ENCODE results near the gene GRM5.
A peak's percentile ranks its signal among the peaks of the same experiment; 100 is the strongest.

GRM5 gene

GRCh38 chr11:88617226-88617625 lies 448.6 kb downstream of the GRM5 start:
- DNase-seq (ENCODE audit: low spot score) = no peak

DNA sequence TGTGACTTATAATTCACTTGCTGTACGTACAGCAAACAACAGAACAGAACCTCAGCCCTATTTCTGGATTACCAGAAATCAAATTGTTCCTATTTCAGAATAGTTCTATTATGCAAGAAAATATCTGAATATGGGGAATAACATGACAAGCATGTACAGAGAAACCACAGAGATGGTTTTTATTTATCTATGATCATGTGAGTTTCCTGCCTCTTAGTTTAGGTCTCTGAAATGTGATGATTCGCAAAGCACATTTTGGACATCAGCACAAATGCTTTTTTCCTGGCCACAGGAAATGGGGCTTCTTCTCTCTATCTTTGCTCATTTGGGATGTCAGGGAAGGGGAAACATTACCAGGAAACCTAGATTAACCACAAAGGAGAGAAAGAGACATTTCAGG lies 461.5 kb downstream of the GRM5 start:
- DNase-seq (ENCODE audit: low spot score) = no peak

GRCh38 chr11:88603091-88603867 lies 462.5 kb downstream of the GRM5 start:
- no peak for DNase-seq (ENCODE audit: low spot score)

DNA sequence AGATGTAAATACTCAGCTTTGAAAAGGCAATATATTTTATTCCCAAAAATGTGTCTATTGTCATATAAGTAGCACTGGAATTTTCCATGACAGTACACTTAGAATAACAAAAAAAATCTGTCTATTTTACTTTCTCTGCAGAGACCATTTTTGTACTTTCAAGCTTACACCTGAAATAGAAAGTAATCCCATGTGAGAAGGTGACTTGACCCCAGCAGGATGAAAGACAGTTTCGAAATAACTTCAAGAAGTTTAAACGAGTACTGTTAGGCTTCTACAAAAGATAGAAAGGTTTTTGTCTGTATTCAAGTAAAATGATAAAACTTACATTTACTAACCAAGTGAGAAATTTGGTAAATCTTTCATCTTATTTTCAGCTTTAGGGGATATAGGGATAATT lies 468.4 kb downstream of the GRM5 start:
- DNase-seq (ENCODE audit: low spot score) = no peak

DNA sequence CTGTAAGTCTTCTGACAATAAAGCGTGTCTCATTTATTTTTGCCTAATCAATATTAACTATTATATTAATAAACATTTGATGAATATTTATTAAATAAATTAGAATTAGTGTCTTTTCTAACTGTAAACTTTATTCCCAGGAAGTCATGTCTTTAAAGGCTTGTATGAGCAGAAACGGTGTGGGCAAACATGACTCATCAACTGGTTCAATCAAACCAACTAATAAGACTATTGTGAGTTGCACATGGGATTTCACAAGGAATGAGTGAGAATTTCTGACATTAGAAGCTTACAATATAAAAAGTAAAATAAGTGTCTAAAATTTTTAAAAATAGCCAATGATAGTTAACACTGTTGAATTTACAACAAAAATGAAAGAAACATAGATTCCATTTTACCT lies 469.0 kb downstream of the GRM5 start:
- DNase-seq (ENCODE audit: low spot score) = no peak

- no peak for DNase-seq (ENCODE audit: low spot score)
Observed at GRCh38 chr11:88594274-88594950, 471.4 kb downstream of the GRM5 start.

DNA sequence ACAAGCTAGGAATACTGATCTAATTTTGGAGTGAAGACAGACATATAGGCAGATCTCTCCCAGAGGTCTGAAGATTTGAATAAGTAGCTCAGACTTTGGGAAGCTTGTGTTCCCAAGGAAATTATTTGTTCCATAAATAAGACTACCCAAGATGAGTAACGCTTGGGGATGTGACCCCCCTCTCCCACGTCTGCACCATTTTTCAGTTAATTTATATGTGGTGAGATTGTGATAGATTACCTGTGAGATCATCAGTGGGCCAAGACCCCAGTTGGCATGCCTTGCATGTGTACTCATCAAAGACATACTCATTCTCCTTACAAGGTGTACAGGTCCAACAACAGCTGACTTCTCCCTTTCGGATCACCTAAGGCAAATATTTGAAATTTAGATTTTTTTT lies 475.4 kb downstream of the GRM5 start:
- no peak for DNase-seq (ENCODE audit: low spot score)

GRCh38 chr11:88583251-88583650 lies 482.5 kb downstream of the GRM5 start:
- no peak for DNase-seq (ENCODE audit: low spot score)

DNA sequence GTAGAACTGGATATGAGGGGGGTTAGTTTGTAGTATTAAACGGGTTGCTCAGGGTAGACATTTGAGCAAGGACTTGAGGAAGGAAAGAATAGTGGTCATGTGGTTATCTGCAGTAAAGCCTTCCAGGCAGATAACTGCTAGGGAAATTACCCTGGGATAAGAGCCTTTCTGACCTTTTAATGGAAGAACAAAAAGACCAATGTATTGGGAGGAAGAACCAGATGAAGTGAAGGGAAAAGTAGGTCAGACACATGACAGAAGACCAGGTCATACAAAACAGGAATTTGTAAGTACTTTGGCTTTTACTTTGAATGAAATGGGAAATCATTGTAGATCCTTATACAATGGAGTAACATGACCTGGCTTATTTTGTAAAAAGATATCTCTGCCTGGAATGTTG lies 486.3 kb downstream of the GRM5 start:
- no peak for DNase-seq (ENCODE audit: low spot score)

DNA sequence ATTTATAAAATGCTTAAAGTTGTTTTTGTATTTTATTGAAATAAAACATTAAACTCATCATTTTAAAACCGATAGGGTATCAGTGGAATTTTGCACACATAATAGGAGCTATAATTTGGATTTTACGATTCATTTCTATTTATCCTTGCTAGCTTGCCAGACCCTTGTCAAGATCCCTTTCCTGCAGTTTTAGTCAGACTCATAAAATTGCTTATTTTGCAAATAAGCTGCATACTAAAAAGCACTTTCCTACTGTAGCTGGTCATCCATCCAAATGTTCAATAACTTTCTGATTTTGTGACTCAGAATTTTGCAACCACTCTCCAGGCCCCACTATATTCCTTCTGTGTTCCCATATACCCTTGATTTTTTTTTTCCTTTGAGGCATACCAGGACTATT lies 489.0 kb downstream of the GRM5 start:
- DNase-seq (ENCODE audit: low spot score) = no peak

GRCh38 chr11:88575916-88576315 lies 489.9 kb downstream of the GRM5 start:
- DNase-seq (ENCODE audit: low spot score) = no peak

GRCh38 chr11:88569342-88569741 lies 496.4 kb downstream of the GRM5 start:
- DNase-seq (ENCODE audit: low spot score) = no peak

GRCh38 chr11:88555829-88556202 lies 510.0 kb downstream of the GRM5 start:
- DNase-seq (ENCODE audit: low spot score) = no peak

DNA sequence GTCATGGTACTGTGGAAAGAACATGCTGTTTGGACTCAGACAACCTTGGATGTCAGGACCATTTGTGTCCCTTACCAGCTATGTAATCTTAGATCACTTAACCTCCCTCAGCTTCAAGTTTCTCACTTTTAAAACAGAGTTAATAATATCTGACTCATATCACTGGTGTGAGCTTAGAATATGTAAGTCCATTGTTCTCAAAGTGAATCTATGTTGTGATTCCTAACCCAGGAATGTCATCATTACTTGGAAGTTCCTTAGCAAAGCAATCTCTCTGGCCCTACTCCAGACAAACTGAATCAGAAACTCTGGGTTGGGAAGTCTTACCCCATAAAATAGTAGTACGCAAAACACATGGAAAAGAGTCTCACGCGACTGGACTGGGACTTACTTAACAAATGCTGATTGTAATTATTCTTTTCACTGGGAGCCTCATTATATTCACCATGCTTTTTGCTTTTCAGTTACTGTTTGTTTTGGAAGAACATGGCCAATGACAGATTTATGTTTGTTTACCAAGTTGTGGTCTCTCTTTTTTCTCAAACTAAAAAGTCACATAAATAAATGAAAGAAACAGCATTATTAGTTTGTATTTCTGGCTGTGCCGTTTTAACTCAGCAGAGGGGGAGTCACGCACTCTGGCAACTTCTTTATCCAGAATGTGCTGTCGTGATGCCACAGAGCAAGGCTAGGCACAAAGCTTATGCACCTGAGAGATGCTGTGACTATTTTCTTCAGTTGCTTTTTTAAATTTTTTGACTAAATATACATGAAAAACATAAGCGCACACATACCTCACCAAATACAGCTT lies 510.6 kb downstream of the GRM5 start:
- peak; percentile 18 for DNase-seq (ENCODE audit: low spot score)

DNA sequence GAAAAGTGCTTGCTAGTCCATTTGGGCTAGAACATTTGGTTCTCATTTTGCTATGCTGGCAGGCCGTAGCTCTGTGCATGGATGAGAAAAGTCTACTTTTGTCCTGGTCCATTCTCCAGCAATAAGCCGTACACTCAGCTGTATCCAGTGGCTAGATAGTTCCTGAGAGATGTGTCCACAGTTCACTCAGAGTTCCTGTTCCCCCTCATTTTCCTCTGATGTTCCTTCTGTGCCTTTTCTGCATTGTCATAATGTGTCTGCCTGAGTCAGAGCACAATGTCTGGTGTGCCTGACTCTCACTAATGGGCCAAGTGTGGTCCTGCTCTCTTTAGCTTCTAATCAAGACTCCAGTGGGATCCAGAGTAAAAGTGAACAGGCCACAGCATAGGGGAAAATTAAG lies 512.6 kb downstream of the GRM5 start:
- no peak for DNase-seq (ENCODE audit: low spot score)

GRCh38 chr11:88552379-88553062 lies 513.3 kb downstream of the GRM5 start:
- peak; percentile 46 for DNase-seq (ENCODE audit: low spot score)

DNA sequence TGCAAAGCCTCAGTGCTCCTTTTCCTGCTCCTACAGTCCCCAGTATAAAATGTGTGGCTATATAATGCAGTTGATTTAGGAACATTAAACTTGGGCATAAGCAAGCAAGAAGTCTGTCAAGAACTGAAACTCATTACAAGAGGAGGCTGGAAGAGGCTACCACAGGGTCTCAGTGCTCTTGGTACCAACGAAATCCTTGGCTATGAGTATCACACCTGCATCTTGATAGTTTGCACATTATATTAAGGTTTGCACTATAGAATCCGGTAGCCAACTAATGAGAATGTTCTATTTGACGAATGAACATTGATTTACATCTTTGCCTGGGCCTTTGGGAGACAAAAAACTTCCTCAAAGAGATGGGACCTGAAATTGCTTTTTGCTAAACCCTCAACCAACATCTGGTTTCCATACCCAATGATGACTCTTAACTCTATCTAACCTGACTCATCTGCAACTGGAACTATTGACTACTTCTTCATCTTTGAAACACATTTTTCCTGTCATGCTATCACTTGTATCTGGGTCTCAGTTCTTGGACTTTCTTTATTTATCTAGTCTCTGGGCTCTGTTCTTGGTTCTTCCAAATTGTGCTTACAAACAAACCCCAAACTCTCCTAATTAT lies 521.0 kb downstream of the GRM5 start:
- no peak for DNase-seq (ENCODE audit: low spot score)

- DNase-seq (ENCODE audit: low spot score) = peak; percentile 72
Observed at GRCh38 chr11:88543902-88544655, 521.7 kb downstream of the GRM5 start.

DNA sequence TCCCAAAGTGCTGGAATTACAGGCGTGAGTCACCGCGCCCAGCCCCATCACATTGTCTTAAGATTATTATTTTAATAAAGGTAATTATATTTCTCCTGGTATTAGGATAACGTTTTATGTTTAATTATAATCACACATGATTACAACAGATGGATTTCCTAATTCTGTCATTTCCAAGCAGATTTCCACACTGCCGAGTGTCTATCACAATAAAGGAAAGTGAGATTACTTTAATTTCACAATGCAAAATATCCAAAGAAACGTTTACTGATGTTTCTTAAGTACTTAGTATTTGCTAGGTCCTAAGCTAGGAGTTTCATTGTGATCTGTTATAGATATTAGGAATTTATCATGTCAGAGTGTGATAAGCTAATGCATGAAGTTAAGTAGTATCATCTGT lies 524.8 kb downstream of the GRM5 start:
- DNase-seq (ENCODE audit: low spot score) = no peak

DNA sequence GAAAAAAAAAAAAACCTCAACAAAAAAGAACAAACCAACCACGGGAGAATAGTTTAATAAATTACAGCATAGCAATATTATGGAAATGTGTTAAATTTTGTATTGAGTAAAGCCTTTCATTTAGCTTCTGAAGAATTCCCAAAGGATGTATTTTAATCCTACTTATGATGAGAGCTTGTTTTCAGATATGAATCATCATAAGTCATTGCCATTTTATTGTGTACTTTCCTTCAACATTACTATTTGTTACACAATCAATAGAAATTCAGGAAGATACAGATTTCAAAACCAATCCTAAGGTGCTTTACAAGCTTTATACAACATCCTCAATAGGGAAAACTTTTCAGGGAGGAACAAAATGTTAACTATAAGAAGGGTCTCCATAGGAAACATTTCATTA lies 527.7 kb downstream of the GRM5 start:
- DNase-seq (ENCODE audit: low spot score) = peak; percentile 2

DNA sequence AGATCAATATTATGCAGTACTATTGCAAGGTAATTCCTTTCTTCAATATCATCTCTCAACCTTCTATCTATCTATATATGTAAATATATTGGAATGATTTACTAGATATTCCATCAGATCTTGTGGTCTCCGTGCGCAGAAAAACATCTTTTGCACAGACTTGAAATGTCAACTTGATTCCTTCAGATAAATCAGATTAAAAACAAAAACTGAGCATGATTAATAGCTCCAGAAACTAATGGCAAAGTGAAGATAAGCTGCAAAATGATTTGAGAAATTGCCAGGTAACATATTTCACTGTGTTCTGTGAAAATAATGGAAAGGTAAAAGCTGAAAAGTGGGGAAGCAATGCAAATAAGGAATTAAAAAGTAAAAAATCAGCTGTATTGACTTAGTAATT lies 528.2 kb downstream of the GRM5 start:
- DNase-seq (ENCODE audit: low spot score) = no peak

Measured in SW480 (cell line).